Hepatocyte (in vitro differentiated cells): ENCODE data around the gene RAP1GAP2. TPM values are rescaled to one million over a fixed set of nuclear protein-coding genes. Genes with fewer than 3 reads are reported as not detected.
"Not testable (repeated sequence)": the region's sequence is repeated elsewhere in the genome, so short reads cannot be mapped to it uniquely, and the experiment has no call there.

Experiments used
- DNase-seq: peaks from one replicate; pipeline ENCODE4 v3.0.0-alpha.2; 2016; ENCODE audit warnings: low spot score
- H2AFZ ChIP-seq: fragments of 200-600 bp; sonication (generic); 2 replicates; pipeline ENCODE4 v1.6.0; 2016; ENCODE audit warnings: antibody characterized with exemption, mild to moderate bottlenecking
- H3K27ac ChIP-seq: fragments of 200-600 bp; sonication (generic); 2 replicates; pipeline ENCODE4 v1.5.1; 2016; ENCODE audit warnings: mild to moderate bottlenecking
- H3K27me3 ChIP-seq: fragments of 200-600 bp; sonication (generic); 2 replicates; pipeline ENCODE4 v1.6.1; 2016
- H3K36me3 ChIP-seq: fragments of 200-600 bp; sonication (generic); replicated peaks from 2 replicates; pipeline ENCODE4 v1.5.1; 2016; ENCODE audit warnings: low read depth; ENCODE audit not compliant: insufficient read depth
- H3K4me1 ChIP-seq: fragments of 200-600 bp; sonication (generic); 2 replicates; pipeline ENCODE4 v1.5.1; 2016; ENCODE audit warnings: mild to moderate bottlenecking, moderate library complexity; ENCODE audit not compliant: insufficient read depth
- H3K4me2 ChIP-seq: fragments of 200-600 bp; sonication (generic); 2 replicates; pipeline ENCODE4 v1.6.0; 2016
- H3K4me3 ChIP-seq: fragments of 200-600 bp; sonication (generic); 2 replicates; pipeline ENCODE4 v1.5.1; 2016; ENCODE audit warnings: mild to moderate bottlenecking
- H3K79me2 ChIP-seq: fragments of 200-600 bp; sonication (generic); 2 replicates; pipeline ENCODE4 v1.6.0; 2017; ENCODE audit warnings: mild to moderate bottlenecking
- H3K9me2 ChIP-seq: fragments of 200-600 bp; sonication (generic); replicated peaks from 2 replicates; pipeline ENCODE4 v1.6.0; 2017; ENCODE audit warnings: mild to moderate bottlenecking; ENCODE audit not compliant: insufficient read depth
- H3K9me3 ChIP-seq: fragments of 200-600 bp; sonication (generic); 2 replicates; pipeline ENCODE4 v1.5.1; 2016; ENCODE audit warnings: low read depth, mild to moderate bottlenecking
- H4K20me1 ChIP-seq: fragments of 200-600 bp; sonication (generic); 2 replicates; pipeline ENCODE4 v1.6.0; 2016; ENCODE audit warnings: mild to moderate bottlenecking; ENCODE audit not compliant: insufficient read depth, poor library complexity, severe bottlenecking
- WGBS: methylation state at CpG from one replicate; pipeline ENCODE4 v1.1.6; 2016; ENCODE audit warnings: low lambda C conversion rate; ENCODE audit errors: missing lambda C conversion rate; 5-methylcytosine and 5-hydroxymethylcytosine counted together
- microRNA counts: library from miRNA; unstranded; fragments of <30 nt; microRNA quantifications from one replicate; lab custom pipeline; 2017
- microRNA-seq: library from miRNA; unstranded; fragments of <30 nt; microRNA quantifications from one replicate; pipeline ENCODE4, GENCODE V29; 2017
- polyA plus RNA-seq: library from polyadenylated mRNA; unstranded; fragments of >200 nt; fragmentation: Nextera tagmentation; extraction: Ambion mirVana; gene quantifications from 2 replicates; pipeline ENCODE4 v1.2.1, GENCODE V29; 2016
- small RNA-seq: library from RNA; depleted of rRNA; stranded (forward); fragments of <200 nt; gene quantifications from one replicate; pipeline ENCODE3, GENCODE V24; 2014
- total RNA-seq: library from RNA; depleted of rRNA; stranded (reverse); fragments of >200 nt; gene quantifications from 2 replicates; pipeline ENCODE4 v1.2.3, GENCODE V29; 2014

Gene RAP1GAP2
- total and polyA plus RNA-seq, 2 experiments from 2014 or later: 3.0 to 10.0 TPM

GRCh38 chr17:3073850-3074249, 277.6 kb downstream of the RAP1GAP2 start:
- H3K27me3 ChIP-seq, H3K4me3 ChIP-seq, H3K36me3 ChIP-seq, H3K4me2 ChIP-seq, DNase-seq, H3K27ac ChIP-seq, H3K9me2 ChIP-seq, H4K20me1 ChIP-seq, H3K4me1 ChIP-seq, H2AFZ ChIP-seq, H3K79me2 ChIP-seq, H3K9me3 ChIP-seq: not testable (repeated sequence)
- 58% methylated on average over 4 of the region's 4 CpGs for WGBS

MicroRNAs encoded within 50 kb of the gene (microRNA counts, 767-probe panel; counts per million panel counts)
- microRNA hsa-miR-1253 (lab: Ali Mortazavi, UCI): not detected

Small RNA genes lying within 50 kb of the gene (microRNA-seq; reads per million reads assigned to microRNA genes)
- not detected for gene MIR1253

Small RNA genes lying within 50 kb of the gene (small RNA-seq; reads per million reads assigned to genes)
- gene MIR1253: not detected
- gene hsa-mir-1253: not detected

Other genes starting within 250 kb of the RAP1GAP2 start
- gene PAFAH1B1, start 202.8 kb upstream of the RAP1GAP2 start, total RNA-seq: 91.8 and 98.5 TPM in 2 replicates
- gene PAFAH1B1, start 202.8 kb upstream of the RAP1GAP2 start, polyA plus RNA-seq: 37.5 and 47.0 TPM in 2 replicates
- 28.7 and 45.5 TPM in 2 replicates for gene CLUH, start 84.7 kb upstream of the RAP1GAP2 start, total RNA-seq
- 50.2 and 54.4 TPM in 2 replicates for gene CLUH, start 84.7 kb upstream of the RAP1GAP2 start, polyA plus RNA-seq
- gene CCDC92B, start 46.8 kb upstream of the RAP1GAP2 start, total RNA-seq: 0.12 TPM in 1 of 2 replicates, not detected in the other
- 0.10 TPM in 1 of 2 replicates, not detected in the other for gene CCDC92B, start 46.8 kb upstream of the RAP1GAP2 start, polyA plus RNA-seq